Breast epithelium (tissue), 3 donors: ENCODE measurements around the gene TFCP2L1.

ENCODE experiments used
- CTCF ChIP-seq, 3 donors: fragments of 450-650 bp; IDR thresholded peaks; one replicate each; pipeline ENCODE4 v1.5.1; 2016 to 2017; ENCODE audit warnings: antibody characterized with exemption in 3 of 3, mild to moderate bottlenecking in 3 of 3, moderate library complexity in 3 of 3
- POLR2A ChIP-seq: fragments of 450-650 bp; IDR thresholded peaks from one replicate; pipeline ENCODE4 v1.6.1; 2016; ENCODE audit warnings: antibody characterized with exemption, mild to moderate bottlenecking, moderate library complexity

- TF ChIP-seq CTCF (IDR thresholded peaks at IDR 0.05) (no peak), POLR2A (no peak)
Observed at GRCh38 chr2:121194626-121195025, 90.4 kb downstream of the TFCP2L1 start.
